ENCODE measurements around the gene PIEZO2.
"Not testable (repeated sequence)": the region's sequence is repeated elsewhere in the genome, so short reads cannot be mapped to it uniquely, and the experiment has no call there.

The PIEZO2 gene

DNA sequence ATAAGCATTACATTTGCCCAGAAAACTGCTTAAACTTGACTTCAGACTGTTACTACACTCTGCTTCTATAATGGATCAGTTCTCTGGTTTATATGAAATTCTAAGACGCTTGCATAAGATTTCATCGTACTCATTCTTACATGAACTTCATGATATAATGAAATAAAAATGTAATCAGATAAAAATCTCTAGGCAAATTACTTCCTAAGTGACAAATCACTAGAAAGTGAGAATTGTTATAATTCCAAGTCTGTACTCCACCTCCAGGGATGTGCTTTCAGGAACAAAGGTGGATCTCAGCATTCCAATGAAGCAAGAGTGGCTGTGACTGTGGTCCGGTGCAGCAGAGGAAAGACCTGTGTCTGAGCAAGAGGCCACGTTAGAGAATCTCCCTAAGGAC lies 226.2 kb downstream of the PIEZO2 start:
- DNase-seq = no peak

DNA sequence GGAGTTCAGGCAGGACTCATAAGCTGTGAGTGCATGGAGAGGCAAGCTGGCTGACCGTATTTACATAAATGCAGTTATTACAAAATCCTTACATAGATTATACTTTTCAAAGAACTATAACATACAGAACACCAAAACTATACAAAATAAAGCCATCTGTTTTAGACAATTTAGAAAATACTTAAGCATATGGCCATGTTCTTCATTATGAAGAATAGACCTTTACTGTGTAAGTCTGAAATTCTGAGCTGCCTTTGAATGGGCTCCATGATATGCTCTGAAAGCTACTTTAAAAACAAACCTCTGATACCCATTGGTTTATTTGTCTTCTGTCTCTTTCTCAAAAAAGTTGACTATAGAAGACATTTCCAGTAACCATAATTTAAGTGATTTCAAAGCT lies 226.7 kb downstream of the PIEZO2 start:
- not testable (repeated sequence) for DNase-seq

- DNase-seq = not testable (repeated sequence)
Observed at GRCh38 chr18:10920309-10920708, 229.1 kb downstream of the PIEZO2 start.

GRCh38 chr18:10919851-10920250 lies 229.5 kb downstream of the PIEZO2 start:
- DNase-seq = no peak

DNA sequence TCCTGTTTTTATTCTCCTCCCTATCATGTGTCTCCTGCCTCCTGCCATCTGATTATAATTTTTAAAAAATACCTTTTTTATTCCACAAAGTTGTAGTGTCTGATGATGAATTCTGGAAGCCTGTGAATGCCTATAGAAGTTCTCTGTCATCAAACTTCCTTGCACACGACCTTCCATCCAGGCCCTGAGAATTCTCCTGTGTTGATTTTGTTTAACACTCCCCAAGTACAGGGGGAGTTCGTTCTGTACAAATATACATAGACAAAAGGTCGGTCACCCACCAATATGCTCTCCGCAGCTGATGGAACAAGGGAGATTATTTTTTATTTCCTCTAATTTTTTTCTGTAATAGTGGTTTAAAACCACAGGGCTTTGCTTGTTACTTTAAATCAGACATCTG lies 232.5 kb downstream of the PIEZO2 start:
- DNase-seq = no peak

GRCh38 chr18:10916387-10916786 lies 233.0 kb downstream of the PIEZO2 start:
- no peak for DNase-seq

GRCh38 chr18:10915748-10916147 lies 233.6 kb downstream of the PIEZO2 start:
- not testable (repeated sequence) for DNase-seq

DNA sequence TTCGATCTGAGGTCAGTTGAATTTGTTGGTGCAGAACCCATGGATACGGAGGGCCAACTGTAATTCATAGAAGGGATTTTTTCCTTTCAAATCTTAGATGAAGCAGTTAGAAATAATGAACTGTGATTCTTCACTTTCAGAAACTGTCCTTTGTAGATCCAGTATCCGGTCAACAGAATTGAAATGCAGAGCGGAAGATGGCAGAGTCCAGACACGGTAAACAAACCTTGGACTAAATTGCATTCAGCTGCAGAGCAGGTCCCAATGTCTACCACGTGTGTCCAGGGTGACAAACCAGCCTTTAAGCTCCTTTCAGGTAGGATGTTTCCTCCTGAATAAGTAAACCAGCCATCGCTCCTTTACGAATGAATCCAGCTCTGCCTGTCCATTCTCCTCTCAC lies 234.8 kb downstream of the PIEZO2 start:
- DNase-seq = not testable (repeated sequence)

GRCh38 chr18:10913919-10914318 lies 235.4 kb downstream of the PIEZO2 start:
- no peak for DNase-seq

DNA sequence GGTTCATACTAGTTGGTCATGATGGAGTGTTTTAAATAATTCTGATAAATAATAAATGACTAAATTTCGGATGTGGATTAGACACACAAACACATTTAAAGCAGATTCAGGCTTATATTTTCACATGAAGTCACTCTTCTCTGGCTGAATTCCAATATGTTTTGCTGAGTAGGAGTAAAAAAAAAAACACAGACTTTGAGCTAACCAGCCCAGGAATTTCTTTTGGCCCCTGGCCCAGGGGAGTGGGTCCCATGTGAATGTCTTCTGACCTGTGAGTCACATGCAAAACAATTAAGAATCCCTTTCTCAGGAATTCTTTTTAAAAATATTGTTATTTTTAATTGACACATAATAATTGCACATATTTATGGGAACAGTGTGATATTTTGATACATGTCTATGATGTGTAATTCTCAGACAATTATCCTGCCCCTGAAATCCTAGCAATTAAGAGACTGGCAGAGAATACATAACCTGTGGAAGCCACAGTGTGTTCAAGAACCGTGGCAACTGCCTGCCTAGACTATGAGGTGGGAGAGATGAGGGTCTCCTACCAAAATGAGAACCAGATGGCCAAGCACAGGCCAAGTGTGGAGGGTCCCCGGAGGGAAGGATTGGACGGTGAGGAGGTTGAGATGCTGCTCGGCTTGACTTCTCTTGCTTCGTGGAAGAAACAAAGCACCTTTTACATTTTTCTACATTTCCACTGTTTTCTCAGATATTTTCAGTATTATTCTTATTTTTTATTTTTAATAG lies 236.4 kb downstream of the PIEZO2 start:
- DNase-seq = no peak

DNA sequence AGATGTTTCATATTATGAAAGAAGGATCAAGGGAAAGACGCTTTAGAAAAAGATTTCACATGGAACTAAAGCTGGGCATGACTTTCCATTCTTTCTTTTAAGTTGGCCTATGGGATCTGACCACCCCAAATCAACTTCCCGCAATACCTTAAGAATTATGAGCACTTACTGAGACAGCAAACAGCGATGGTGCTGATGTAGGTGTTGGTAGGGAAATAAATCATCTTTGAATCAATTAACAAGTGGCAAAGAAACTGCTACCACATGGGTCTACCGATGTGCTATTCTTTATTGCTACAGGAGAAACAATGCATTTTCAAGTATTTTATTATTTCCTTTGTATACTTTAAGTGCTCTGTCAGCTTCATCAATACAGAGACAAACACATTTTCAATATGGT lies 239.6 kb downstream of the PIEZO2 start:
- no peak for DNase-seq

DNA sequence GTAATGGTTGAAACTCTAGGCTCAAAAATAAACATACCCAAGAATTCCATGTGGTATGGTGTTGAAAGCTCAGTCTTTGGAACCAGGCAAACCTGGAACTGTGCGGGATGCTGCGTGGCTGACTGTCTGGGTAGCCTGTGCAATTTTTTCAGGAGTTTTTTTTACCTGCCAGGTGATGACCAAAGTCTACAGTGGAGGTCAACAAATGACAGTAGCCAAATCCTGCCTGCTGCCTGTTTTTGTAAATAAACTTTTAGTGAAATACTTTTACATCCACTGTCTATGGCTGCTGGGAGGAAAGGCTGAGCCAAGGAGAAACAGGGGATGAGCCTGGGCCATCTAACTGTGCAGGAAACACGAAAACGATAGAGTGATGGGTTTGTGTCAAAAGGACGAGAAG lies 240.6 kb downstream of the PIEZO2 start:
- DNase-seq = no peak

GRCh38 chr18:10907749-10908148 lies 241.6 kb downstream of the PIEZO2 start:
- no peak for DNase-seq

DNA sequence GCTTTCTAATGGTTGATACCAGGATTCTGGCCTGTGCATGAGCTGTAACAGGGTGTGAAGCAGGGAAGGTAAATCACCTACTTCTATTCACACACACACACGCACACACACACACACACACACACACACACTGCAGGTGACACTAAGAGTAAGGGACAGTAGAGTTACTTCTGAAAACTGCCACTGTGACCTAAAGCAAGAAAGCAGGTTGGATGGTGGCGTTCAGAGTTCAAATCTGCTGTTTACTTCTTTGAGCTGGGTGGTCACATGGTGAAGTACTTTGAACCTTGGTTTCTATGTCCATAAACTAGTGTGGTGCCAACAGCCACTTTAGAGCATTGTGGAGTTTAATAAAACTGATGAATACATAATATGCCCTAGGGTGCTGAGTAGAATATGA lies 248.0 kb downstream of the PIEZO2 start:
- no peak for DNase-seq

- DNase-seq = no peak
Observed at GRCh38 chr18:10900435-10900834, 248.9 kb downstream of the PIEZO2 start.

- DNase-seq = no peak
Observed at GRCh38 chr18:10899481-10899880, 249.9 kb downstream of the PIEZO2 start.

GRCh38 chr18:10898417-10898974 lies 250.9 kb downstream of the PIEZO2 start:
- no peak for DNase-seq

DNA sequence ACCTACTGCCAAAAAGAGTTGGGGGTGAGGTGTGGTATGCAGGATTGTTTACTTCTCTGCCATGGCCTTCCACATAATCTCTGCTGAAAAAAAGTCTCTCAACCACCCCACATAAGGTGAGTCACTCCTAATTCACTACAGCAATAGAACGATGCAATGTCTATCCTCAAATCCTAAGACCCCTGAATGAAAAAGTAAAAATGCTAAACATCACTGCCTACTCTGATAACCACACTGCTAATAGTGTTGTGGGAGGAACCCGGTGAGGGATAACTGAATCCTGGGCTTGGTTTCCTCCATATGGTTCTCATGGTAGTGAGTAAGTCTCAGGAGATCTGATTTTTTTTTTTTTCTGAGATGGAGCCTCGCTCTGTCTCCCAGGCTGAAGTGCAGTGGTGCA lies 252.5 kb downstream of the PIEZO2 start:
- DNase-seq = no peak

GRCh38 chr18:10895976-10896375 lies 253.4 kb downstream of the PIEZO2 start:
- no peak for DNase-seq

DNA sequence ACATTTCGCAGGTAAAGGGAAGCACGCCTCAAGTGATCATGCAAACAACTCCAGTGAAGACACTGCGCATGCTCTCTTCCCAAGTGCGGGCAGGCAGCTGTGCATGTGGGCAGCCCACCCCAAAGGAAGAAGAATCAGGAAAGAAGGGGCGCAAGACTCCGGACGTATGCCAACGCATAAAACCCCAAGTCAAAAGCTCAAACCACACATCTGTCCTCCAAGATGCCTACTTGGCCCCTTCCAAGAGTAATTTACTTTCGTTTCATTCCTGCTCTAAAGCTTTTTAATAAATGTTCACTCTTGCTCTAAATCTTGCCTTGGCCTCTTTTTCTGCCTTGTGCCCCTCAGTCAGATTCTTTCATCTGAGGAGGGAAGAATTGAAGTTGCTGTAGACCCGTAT lies 254.9 kb downstream of the PIEZO2 start:
- DNase-seq = no peak

- DNase-seq = no peak
Observed at GRCh38 chr18:10893761-10894160, 255.6 kb downstream of the PIEZO2 start.

- no peak for DNase-seq
Observed at GRCh38 chr18:10893196-10893595, 256.2 kb downstream of the PIEZO2 start.

GRCh38 chr18:10892786-10893185 lies 256.6 kb downstream of the PIEZO2 start:
- no peak for DNase-seq

- DNase-seq = no peak
Observed at GRCh38 chr18:10890022-10890421, 259.3 kb downstream of the PIEZO2 start.

GRCh38 chr18:10878703-10879102 lies 270.7 kb downstream of the PIEZO2 start:
- no peak for DNase-seq
